RCC 7860 (cell line): ENCODE data around the gene PCDHGA12.
"Not testable (repeated sequence)": the region's sequence is repeated elsewhere in the genome, so short reads cannot be mapped to it uniquely, and the experiment has no call there.

Experiments
- DNase-seq: peaks from one replicate; pipeline ENCODE4 v3.0.0-alpha.2; 2015; ENCODE audit warnings: low spot score
- FAIRE-seq: peaks from 2 replicates; lab custom pipeline; 2012; peaks lifted over from hg19 to GRCh38; lab: Jason Lieb, UNC

PCDHGA12 gene

DNA sequence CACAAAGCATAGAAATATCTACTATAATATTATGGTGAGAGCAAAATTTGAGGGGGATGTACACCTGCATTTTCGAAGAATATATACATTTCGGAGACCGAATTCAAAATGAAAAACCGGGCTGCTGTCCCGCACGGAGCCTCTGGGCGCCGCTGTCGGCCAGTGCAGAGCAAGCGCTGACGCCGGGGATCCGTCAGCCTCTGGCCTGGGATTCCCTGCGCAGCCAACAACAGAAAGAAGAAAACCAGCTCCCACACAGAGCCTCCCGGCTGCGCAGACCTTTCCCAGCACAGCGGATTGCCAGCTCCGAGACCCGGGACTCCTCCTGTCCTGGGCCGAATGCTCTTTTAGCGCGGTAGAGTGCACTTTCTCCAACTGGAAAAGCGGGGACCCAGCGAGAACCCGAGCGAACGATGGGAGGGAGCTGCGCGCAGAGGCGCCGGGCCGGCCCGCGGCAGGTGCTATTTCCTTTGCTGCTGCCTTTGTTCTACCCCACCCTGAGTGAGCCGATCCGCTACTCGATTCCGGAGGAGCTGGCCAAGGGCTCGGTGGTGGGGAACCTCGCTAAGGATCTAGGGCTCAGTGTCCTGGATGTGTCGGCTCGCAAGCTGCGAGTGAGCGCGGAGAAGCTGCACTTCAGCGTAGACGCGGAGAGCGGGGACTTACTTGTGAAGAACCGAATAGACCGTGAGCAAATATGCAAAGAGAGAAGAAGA is 22.4 kb upstream of the PCDHGA12 start, which contains the start of gene PCDHGB6:
Gene PCDHGB6 (plus strand): TSS at position 232 of the 716 bp plus-strand sequence. CDS start 182 bp downstream, at position 414.
- DNase-seq = peak; percentile 35
- FAIRE-seq = not testable (repeated sequence)

DNA sequence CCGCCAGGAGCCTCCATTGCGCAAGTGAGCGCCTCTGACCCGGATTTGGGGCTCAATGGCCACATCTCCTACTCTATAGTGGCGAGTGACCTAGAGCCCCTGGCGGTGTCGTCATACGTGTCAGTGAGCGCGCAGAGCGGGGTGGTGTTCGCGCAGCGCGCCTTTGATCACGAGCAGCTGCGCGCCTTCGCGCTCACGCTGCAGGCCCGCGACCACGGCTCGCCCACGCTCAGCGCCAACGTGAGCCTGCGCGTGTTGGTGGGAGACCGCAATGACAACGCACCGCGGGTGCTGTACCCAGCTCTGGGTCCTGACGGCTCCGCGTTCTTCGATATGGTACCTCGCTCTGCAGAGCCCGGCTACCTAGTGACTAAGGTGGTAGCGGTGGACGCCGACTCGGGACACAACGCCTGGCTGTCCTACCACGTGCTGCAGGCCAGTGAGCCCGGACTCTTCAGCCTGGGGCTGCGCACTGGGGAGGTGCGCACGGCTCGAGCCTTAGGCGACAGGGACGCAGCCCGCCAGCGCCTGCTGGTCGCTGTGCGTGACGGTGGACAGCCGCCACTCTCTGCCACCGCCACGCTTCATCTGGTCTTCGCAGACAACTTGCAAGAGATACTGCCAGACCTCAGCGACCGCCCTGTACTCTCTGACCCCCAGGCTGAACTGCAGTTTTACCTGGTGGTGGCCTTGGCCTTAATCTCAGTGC is 20.6 kb upstream of the PCDHGA12 start:
- FAIRE-seq = no peak
- DNase-seq = no peak

GRCh38 chr5:141411575-141411974 is 18.7 kb upstream of the PCDHGA12 start:
- DNase-seq (no peak), FAIRE-seq (no peak)

DNA sequence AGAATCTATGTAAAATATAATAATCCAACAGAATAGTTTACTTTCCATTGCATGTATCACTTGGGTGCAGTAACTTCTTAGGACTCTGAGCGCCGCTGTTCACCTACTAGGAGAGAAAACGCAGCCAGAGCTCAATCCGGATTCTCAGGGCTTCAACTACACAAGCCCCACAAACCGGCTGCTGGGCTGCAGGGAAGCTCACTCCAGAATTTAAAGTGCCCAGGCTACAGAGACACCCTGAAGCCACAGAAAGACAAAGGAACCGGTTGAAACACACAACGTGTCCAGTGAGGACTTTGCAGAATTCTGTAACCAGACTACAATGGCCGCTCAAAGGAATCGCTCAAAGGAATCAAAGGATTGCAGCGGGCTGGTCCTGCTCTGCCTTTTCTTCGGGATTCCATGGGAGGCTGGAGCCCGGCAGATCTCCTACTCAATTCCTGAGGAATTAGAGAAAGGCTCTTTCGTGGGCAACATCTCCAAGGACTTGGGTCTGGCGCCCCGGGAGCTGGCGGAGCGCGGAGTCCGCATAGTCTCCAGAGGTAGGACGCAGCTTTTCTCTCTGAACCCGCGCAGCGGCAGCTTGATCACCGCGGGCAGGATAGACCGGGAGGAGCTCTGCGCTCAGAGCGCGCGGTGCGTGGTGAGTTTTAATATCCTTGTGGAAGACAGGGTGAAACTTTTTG is 17.3 kb upstream of the PCDHGA12 start, which contains the start of gene PCDHGA10:
Gene PCDHGA10 (plus strand): TSS at position 134 of the 686 bp plus-strand sequence. CDS start 189 bp downstream, at position 323.
- peak; percentile 56 for DNase-seq
- peak; percentile 52 for FAIRE-seq

DNA sequence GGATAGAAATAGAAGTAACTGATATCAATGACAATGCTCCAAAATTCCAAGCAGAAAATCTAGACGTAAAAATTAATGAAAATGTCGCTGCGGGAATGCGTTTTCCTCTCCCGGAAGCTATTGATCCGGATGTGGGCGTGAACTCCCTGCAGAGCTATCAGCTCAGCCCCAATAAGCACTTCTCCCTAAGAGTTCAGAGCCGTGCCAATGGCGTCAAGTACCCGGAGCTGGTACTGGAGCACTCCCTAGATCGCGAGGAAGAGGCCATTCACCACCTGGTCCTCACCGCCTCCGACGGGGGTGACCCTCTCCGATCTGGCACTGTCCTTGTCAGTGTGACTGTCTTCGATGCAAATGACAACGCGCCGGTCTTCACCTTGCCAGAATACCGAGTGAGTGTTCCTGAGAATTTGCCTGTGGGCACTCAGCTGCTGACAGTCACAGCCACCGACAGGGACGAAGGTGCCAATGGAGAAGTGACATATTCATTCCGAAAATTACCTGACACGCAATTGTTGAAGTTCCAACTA is 16.7 kb upstream of the PCDHGA12 start:
- DNase-seq (no peak), FAIRE-seq (no peak)

- DNase-seq, FAIRE-seq: not testable (repeated sequence)
Measured at GRCh38 chr5:141414548-141415274, 15.6 kb upstream of the PCDHGA12 start.

DNA sequence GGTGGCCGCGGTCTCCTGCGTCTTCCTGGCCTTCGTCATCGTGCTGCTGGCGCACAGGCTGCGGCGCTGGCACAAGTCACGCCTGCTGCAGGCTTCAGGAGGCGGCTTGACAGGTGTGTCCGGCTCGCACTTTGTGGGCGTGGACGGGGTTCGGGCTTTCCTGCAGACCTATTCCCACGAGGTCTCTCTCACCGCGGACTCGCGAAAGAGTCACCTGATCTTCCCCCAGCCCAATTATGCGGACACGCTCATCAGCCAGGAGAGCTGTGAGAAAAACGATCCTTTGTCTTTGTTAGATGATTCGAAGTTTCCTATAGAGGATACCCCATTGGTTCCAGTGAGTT is 15.1 kb upstream of the PCDHGA12 start:
- not testable (repeated sequence) for DNase-seq, FAIRE-seq

DNA sequence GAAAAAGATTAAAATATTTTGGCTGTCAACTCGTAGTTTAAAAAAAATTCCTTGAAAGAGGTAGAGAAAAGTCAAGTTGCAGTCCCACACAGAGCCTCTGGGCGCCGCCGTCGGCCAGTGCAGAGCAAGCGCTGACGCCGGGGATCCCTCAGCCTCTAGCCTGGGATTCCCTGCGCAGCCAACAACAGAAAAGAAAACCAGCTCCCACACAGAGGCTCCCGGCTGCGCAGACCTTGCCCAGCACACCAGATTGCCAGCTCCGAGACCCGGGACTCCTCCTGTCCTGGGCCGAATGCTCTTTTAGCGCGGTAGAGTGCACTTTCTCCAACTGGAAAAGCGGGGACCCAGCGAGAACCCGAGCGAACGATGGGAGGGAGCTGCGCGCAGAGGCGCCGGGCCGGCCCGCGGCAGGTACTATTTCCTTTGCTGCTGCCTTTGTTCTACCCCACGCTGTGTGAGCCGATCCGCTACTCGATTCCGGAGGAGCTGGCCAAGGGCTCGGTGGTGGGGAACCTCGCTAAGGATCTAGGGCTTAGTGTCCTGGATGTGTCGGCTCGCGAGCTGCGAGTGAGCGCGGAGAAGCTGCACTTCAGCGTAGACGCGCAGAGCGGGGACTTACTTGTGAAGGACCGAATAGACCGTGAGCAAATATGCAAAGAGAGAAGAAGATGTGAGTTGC is 12.7 kb upstream of the PCDHGA12 start, which contains the start of gene PCDHGB7:
Gene PCDHGB7 (plus strand): TSS at position 184 of the 679 bp plus-strand sequence. CDS start 183 bp downstream, at position 367.
- FAIRE-seq (peak; percentile 30), DNase-seq (peak; percentile 39)

DNA sequence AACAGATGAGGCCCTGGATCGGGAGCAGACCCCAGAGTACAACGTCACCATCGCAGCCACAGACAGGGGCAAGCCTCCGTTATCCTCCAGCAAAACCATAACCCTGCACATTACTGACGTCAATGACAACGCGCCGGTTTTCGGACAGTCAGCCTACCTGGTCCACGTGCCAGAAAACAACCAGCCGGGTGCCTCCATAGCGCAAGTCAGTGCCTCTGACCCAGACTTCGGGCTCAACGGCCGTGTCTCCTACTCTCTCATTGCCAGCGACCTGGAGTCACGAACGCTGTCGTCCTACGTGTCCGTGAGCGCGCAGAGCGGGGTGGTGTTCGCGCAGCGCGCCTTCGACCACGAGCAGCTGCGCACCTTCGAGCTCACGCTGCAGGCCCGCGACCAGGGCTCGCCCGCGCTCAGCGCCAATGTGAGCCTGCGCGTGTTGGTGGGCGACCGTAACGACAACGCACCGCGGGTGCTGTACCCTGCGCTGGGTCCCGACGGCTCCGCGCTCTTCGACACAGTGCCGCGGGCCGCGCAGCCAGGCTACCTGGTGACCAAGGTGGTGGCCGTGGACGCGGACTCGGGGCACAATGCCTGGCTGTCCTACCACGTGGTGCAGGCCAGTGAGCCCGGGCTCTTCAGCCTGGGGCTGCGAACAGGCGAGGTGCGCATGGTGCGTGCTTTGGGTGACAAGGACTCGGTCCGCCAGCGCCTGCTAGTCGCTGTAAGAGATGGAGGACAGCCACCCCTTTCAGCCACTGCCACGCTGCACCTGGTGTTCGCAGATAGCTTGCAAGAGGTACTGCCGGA is 11.0 kb upstream of the PCDHGA12 start:
- DNase-seq = no peak
- no peak for FAIRE-seq

DNA sequence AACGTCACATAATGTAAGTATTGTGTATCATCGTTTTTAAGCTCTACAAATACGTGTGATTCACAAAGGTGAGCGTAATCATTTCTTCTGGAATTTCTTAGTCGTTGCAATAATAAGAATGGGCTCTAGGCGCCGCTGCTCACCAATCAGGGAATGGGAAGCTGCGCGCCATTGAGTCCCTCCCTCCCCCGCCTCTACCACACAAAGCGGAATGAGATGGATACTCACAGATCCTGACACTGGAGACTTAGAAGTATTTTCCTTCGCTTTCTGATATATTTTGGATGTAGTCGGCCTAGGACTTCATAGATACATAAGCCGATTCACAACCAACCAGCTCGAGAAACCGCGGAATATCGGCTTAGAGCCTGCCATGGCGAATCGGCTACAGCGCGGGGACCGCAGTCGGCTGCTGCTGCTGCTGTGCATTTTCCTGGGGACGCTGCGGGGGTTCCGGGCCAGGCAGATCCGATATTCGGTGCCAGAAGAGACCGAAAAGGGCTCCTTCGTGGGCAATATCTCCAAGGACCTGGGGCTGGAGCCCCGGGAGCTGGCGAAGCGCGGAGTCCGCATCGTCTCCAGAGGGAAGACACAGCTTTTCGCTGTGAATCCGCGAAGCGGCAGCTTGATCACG is 9.3 kb upstream of the PCDHGA12 start, which contains the start of gene PCDHGA11:
Gene PCDHGA11 (plus strand): TSS at position 197 of the 634 bp plus-strand sequence. CDS start 177 bp downstream, at position 374.
- DNase-seq (no peak), FAIRE-seq (no peak)

GRCh38 chr5:141421489-141421855 is 8.8 kb upstream of the PCDHGA12 start:
- no peak for DNase-seq
- no peak for FAIRE-seq

DNA sequence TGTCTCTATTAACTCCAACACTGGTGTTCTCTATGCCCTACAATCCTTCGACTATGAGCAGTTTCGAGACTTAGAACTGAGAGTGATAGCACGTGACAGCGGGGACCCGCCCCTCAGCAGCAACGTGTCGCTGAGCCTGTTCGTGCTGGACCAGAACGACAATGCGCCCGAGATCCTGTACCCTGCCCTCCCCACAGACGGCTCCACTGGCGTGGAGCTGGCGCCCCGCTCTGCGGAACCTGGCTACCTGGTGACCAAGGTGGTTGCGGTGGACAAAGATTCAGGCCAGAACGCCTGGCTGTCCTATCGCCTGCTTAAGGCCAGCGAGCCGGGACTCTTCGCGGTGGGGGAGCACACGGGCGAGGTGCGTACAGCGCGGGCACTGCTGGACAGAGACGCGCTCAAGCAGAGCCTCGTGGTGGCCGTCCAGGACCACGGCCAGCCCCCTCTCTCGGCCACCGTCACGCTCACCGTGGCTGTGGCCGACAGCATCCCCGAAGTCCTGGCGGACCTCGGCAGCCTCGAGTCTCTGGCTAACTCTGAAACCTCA is 7.5 kb upstream of the PCDHGA12 start:
- DNase-seq (no peak), FAIRE-seq (no peak)

DNA sequence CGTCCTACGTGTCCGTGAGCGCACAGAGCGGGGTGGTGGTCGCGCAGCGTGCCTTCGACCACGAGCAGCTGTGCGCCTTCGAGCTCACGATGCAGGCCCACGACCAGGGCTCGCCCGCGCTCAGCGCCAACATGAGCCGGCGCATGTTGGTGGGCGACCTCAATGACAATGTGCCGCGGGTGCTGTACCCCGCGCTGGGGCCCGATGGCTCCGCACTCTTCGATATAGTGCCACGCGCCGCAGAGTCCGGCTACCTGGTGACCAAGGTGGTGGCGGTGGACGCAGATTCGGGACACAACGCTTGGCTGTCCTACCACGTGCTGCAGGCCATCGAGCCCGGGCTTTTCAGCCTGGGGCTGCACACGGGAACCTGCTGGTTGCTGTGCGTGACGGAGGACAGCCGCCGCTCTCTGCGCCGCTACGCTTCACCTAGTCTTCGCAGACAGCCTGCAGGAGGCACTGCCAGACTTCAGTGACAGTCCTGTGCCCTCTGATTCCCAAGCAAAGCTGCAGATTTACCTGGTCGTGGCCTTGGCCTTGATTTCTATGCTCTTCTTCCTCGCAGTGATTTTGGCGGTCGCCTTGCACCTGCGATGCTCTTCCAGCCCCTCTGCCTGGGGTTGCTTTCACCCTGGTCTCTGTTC is 2.4 kb upstream of the PCDHGA12 start:
- FAIRE-seq (no peak), DNase-seq (no peak)

GRCh38 chr5:141431286-141431685 is 979 bp downstream of the PCDHGA12 start:
- DNase-seq (no peak), FAIRE-seq (no peak)

DNA sequence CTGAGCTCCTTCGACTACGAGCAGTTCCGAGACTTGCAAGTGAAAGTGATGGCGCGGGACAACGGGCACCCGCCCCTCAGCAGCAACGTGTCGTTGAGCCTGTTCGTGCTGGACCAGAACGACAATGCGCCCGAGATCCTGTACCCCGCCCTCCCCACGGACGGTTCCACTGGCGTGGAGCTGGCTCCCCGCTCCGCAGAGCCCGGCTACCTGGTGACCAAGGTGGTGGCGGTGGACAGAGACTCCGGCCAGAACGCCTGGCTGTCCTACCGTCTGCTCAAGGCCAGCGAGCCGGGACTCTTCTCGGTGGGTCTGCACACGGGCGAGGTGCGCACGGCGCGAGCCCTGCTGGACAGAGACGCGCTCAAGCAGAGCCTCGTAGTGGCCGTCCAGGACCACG is 2.0 kb downstream of the PCDHGA12 start:
- DNase-seq, FAIRE-seq: not testable (repeated sequence)

- not testable (repeated sequence) for DNase-seq, FAIRE-seq
Measured at GRCh38 chr5:141432726-141433125, 2.4 kb downstream of the PCDHGA12 start.

DNA sequence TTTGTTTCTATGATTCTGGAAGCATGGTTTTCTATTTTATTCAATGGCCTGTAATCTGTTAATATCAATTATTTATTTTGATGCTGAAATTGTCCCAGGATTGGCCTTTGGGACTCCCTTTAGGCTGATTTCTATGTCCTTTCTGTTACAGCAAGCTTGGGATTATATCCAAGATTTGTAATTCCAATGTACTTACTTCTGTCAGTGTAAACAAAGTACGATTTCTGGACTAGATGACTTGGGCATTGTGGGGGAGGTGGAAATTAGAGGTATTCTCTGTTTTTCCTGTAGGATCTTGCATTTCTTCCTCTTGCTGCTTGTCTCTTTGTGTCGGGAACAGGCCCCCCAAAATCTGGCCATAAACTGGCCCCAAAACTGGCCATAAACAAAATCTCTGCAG is 3.7 kb downstream of the PCDHGA12 start:
- DNase-seq (no peak), FAIRE-seq (no peak)

DNA sequence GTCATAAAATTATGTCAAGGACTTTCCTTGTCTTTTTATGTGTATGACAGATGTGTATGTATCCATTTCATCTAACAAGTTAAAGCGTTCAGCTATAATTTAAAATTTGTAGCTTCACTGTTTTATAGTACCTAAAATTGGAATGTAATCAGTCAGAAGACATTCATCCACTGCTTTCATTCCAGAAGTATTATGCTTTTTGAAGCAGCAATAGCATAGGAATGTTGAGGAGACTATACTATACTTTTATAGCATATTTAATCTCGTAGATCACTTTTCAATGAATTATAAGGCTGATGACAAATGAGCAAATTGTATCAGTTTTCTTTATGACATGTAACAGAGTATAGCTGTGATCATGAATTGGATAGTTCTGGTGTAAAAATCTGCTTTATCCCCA is 6.9 kb downstream of the PCDHGA12 start:
- no peak for DNase-seq
- no peak for FAIRE-seq
